Measurements from ENCODE around the gene CORO1A.
"Not testable (repeated sequence)": the region's sequence is repeated elsewhere in the genome, so short reads cannot be mapped to it uniquely, and the experiment has no call there.

CORO1A gene

DNA sequence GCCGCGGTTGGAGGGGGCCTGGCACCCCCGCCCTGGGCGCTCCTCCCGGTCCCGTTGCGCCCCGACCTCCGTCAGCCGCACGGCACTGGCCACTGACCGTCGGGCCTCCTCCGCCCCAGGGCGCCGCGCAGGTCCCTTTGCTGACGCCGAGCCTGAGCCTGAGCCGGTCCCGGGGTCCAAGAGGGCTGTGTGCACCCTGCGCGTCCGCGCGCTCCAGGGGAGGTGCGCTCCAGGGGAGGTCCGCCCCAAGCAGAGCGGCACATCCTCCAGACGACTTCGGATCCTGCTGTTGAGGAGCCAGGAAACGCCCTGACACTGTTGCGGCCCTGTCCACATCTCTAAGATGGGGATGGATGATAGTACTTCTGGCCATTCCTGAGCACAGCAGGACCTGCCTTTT lies 22.9 kb downstream of the CORO1A start:
- not testable (repeated sequence) for DNase-seq

DNA sequence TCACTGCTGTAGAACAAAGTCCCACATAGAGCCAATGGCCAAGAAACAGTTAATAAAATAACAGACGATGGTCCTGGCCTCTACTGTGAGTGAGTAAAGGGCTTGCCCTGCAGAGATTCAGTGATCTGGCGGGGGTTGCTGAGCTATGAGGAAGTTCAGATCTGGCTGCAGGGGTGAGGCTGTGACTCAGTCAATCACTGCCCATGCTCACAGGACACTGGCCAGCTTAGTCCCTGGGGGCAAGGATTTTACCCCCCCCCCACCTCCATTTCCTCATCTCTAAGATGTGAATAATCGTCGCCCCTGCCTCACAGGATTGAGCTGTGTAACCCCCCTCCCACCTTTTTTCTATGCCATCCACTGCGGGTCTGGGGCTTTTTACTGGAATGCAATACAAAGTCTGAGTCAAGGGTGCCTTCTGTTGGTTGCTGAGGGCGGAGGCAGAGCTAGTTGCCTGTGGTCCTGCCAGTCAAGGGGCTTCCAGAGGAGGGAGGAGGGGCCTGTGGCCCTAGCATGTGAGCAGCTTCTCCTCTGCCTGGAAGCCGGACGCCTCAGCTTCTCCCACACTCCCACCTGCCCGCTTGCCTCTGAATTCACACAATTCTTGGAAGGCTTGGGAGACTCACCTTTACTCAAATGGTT lies 23.8 kb downstream of the CORO1A start:
- DNase-seq, result not testable (repeated sequence)

DNA sequence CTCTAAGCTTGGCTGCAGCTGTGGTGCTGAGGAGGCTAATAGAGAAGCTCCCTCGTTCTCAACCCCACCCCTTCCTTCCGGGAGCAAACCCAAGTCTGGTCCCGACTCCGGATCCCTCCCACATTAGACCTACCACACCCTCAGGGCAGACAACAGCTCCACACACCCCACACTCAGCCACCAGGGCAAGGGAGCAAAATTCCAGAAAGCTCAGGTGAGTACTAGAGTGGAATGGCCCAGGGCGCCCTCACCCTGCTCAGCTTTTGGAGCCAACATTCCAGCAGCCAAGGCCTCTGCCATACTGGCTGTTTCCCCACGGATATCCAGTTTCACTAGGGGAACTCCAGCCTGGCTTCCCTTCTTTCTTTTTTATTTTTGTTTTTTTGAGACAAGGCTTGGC lies 25.6 kb downstream of the CORO1A start:
- DNase-seq, result not testable (repeated sequence)

DNA sequence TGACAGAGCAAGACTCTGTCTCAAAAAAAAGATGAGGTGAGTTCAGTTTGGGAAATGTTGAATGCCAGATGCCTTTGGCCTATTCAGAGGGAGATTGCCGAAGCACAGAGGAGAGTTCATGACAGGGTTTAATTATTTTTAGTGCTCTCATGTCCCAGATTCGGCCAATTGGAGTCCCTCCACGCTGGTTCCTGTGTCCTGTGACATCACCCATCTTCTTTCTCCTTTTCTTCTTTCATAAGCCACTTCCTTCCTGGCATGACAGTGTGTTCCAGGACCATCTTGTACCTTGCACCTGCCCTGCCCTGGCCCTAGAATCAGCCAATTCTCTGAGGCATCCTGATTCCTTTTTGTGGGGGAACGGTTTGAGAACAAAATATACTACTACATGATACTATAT lies 28.0 kb downstream of the CORO1A start:
- not testable (repeated sequence) for DNase-seq

DNA sequence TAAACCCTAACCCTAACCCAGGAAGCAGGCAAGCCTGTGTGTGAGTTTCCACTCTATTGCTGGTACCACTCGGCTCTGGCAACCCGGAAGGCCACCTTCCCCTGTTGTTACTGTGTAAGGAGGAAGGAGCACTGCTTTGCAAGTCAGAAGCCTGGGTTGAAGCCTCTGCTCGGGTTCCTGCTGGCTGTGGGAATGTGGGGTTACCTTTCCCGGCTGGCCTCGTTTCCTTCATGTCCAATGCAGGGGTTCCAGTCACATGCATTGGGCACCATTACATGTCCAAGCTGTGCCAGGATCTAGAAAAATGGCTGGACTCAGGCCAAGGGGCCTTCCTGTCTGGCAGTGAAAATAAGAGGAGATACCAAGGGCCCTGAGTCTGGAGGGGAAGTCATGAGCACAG lies 33.7 kb downstream of the CORO1A start:
- DNase-seq, result not testable (repeated sequence)

All from activated CD4-positive, CD25-positive, alpha-beta regulatory T cell (primary cell).